Mesothelial cell of epicardium (in vitro differentiated cells): ENCODE data around the gene HECTD2. TPM values are rescaled to one million over a fixed set of nuclear protein-coding genes. Genes with fewer than 3 reads are reported as not detected.

Experiments
- DNase-seq, 2 experiments: peaks; one replicate each; pipeline ENCODE4 v3.0.0; 2021; ENCODE audit warnings: low spot score in 2 of 2; ENCODE audit not compliant: unreplicated experiment in 2 of 2
- H3K27ac Mint-ChIP-seq: 2 replicates; pipeline ENCODE4 v1.8.0; 2021; ENCODE audit warnings: mixed read lengths
- H3K27me3 Mint-ChIP-seq: 2 replicates; pipeline ENCODE4 v1.8.0; 2021; ENCODE audit warnings: low read depth, mixed read lengths
- H3K36me3 Mint-ChIP-seq: 2 replicates; pipeline ENCODE4 v1.8.0; 2021; ENCODE audit warnings: mixed read lengths
- H3K4me1 Mint-ChIP-seq: 2 replicates; pipeline ENCODE4 v1.8.0; 2021; ENCODE audit warnings: mixed read lengths
- H3K4me3 Mint-ChIP-seq: 2 replicates; pipeline ENCODE4 v1.8.0; 2021; ENCODE audit warnings: mild to moderate bottlenecking, moderate library complexity, mixed read lengths
- H3K9me3 Mint-ChIP-seq: 2 replicates; pipeline ENCODE4 v1.8.0; 2021; ENCODE audit warnings: mixed read lengths
- total RNA-seq: library from RNA; stranded (reverse); gene quantifications from 3 replicates; pipeline ENCODE4 v1.2.1, GENCODE V29; 2021
- TF ChIP-seq, protein P1 (sequence below): fragments of 200-600 bp; sonication (generic); IDR thresholded peaks from one replicate; pipeline ENCODE4 v1.5.0; 2021; ENCODE audit warnings: antibody characterized with exemption; ENCODE audit not compliant: unreplicated experiment

Gene HECTD2
- total RNA-seq, 1 donor from 2014 or later: 22.5 TPM

DNA sequence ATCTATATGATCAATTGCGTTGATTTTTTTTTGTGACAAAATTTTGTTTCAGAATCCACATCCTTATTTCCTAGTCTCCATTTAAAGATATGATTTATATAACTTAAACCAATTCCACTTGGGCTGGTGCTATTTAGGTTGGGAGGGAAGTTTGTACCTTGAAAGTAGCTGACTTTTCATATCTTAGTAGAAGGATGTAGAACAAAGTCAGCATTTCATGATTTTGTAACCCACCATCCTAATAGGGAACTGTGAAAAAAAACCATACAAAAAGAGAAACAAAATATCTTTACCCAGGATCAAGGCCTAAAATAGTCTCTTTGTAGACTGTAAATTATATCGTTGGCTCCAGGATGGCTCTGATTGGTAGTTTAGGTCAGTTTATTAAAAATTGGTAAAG, 8.3 kb downstream of the HECTD2 start:
- H3K9me3 Mint-ChIP-seq: no peaks in the 10 kb centered on the region
- DNase-seq: no peak
- H3K4me1 Mint-ChIP-seq: peaks cover 5% of the 10 kb centered on the region
- H3K27ac Mint-ChIP-seq: no peak overlapping the region
- H3K27me3 Mint-ChIP-seq: no peaks in the 10 kb centered on the region
- H3K4me3 Mint-ChIP-seq: no peak overlapping the region
- TF ChIP-seq, protein P1, sequence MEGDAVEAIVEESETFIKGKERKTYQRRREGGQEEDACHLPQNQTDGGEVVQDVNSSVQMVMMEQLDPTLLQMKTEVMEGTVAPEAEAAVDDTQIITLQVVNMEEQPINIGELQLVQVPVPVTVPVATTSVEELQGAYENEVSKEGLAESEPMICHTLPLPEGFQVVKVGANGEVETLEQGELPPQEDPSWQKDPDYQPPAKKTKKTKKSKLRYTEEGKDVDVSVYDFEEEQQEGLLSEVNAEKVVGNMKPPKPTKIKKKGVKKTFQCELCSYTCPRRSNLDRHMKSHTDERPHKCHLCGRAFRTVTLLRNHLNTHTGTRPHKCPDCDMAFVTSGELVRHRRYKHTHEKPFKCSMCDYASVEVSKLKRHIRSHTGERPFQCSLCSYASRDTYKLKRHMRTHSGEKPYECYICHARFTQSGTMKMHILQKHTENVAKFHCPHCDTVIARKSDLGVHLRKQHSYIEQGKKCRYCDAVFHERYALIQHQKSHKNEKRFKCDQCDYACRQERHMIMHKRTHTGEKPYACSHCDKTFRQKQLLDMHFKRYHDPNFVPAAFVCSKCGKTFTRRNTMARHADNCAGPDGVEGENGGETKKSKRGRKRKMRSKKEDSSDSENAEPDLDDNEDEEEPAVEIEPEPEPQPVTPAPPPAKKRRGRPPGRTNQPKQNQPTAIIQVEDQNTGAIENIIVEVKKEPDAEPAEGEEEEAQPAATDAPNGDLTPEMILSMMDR: no peak
- no peaks in the 10 kb centered on the region for H3K36me3 Mint-ChIP-seq

DNA sequence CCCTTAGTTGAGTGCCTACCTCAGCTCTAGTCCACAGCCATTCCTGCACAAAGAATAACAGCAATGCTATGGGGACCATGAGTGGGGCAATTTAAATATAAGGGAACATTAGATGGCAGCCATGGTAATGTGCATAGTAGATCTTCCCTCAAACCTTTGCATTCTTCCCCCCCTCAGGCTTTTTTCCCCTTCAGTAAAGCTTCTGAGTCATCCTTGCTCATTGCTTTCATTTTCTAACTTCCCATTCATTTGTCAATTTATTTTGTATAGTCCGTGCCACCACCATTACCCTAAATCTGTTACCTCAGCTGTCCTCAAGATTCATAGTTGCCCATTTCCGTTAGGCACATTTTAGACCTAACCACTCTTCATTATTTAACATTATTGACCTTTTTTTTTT, 10.7 kb downstream of the HECTD2 start:
- no peaks in the 10 kb centered on the region for H3K36me3 Mint-ChIP-seq
- H3K4me1 Mint-ChIP-seq: peaks cover 3% of the 10 kb centered on the region
- TF ChIP-seq, protein P1: no peak
- H3K27me3 Mint-ChIP-seq: no peaks in the 10 kb centered on the region
- no peaks in the 10 kb centered on the region for H3K9me3 Mint-ChIP-seq
- H3K4me3 Mint-ChIP-seq: no peak overlapping the region
- no peak overlapping the region for H3K27ac Mint-ChIP-seq
- DNase-seq: no peak

DNA sequence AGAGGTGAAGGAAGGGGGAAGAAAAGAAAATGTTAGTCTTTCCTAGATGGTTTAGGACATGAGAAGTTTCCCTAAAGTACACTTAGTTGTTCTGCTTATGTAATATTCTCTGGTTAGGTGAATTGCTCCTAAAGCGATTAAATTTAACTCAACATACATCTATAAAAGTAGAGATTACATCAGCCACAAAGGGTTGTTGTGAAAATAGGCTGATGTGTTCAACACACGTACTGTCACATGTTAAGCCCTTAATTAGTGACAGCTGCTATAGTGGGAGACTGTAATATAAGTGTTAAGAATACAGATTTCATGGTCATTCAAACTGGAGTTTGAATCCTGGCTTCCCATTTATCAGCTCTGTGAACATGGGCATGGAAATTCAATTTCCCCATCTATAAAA, 12.8 kb downstream of the HECTD2 start:
- no peaks in the 10 kb centered on the region for H3K9me3 Mint-ChIP-seq
- TF ChIP-seq, protein P1: no peak
- no peak overlapping the region for H3K27ac Mint-ChIP-seq
- no peaks in the 10 kb centered on the region for H3K4me1 Mint-ChIP-seq
- H3K27me3 Mint-ChIP-seq: no peaks in the 10 kb centered on the region
- no peak for DNase-seq
- H3K4me3 Mint-ChIP-seq: no peak overlapping the region
- peaks cover 9% of the 10 kb centered on the region for H3K36me3 Mint-ChIP-seq

DNA sequence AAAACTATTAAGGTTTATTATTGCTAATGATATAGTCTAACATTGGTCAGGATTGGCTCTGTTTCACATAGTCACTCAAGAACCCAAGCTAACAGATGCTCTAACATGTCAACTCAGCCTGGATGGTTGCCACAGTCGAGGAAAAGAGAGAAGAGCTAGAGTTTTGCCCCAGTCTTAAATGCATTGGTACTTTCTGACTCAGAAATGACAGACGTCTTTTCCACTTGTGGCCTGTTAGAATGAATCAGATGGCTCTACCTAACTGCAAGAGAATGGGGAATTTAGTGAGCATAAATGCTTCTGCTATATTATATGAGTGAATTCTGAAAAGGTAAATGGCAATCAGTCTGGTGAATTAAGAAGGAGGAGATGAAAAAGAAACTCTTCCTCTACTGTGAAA, 13.9 kb downstream of the HECTD2 start:
- DNase-seq: no peak
- Mint-ChIP-seq H3K27me3 (no peaks in the 10 kb centered on the region), H3K36me3 (peaks cover 12% of the 10 kb centered on the region), H3K9me3 (no peaks in the 10 kb centered on the region), H3K27ac (no peak overlapping the region), H3K4me1 (no peaks in the 10 kb centered on the region), H3K4me3 (no peak overlapping the region)
- TF ChIP-seq, protein P1: no peak

DNA sequence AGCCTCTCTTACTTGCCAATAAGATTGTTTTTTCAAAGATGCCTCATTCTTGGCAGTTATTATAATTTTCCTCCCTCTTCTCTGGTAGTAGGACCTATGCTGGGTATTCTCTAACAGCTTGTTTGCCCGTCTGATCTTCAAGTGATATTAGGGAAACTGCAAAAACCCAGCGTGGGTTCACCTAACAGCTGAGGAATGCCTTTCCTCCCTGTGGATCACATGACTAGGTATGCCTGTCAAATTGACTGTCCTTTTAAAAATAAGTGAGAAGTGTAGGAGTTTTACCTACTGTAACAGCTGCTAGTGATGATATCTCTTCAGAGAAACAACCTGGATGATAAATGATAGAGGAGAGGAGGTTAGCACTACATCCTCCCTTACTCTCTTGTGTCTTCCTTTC, 22.0 kb downstream of the HECTD2 start:
- Mint-ChIP-seq H3K27me3 (no peaks in the 10 kb centered on the region), H3K27ac (no peak overlapping the region), H3K4me3 (no peak overlapping the region), H3K9me3 (peaks cover 5% of the 10 kb centered on the region), H3K4me1 (peaks cover 13% of the 10 kb centered on the region), H3K36me3 (peaks cover 29% of the 10 kb centered on the region)
- TF ChIP-seq, protein P1: no peak
- no peak for DNase-seq

DNA sequence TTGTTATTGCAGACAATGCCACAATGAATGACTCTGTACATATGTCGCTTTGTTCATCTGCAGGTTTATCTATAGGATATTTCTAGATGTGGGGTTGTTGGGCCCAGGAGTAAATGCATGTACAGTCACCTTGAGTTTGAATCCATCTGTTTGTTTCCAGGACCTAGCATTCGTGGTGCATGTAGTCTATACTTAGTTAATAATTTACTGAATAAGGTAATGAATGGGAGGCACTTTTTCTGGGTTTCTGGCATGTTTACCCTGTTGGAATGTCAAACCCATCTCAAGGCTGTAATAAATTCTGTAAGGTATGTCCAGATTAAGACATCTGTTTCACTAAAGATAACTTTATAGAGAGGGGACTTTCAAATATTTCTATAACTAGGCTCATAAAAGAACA, 23.5 kb downstream of the HECTD2 start:
- no peak for DNase-seq
- H3K36me3 Mint-ChIP-seq: peaks cover 35% of the 10 kb centered on the region
- H3K4me1 Mint-ChIP-seq: peaks cover 13% of the 10 kb centered on the region
- no peaks in the 10 kb centered on the region for H3K27me3 Mint-ChIP-seq
- TF ChIP-seq, protein P1: no peak
- peaks cover 8% of the 10 kb centered on the region for H3K9me3 Mint-ChIP-seq
- no peak overlapping the region for H3K4me3 Mint-ChIP-seq
- H3K27ac Mint-ChIP-seq: no peak overlapping the region
